Activated CD8-positive, alpha-beta memory T cell treated with anti-CD3 and anti-CD28 coated beads, Interleukin-2, amount 50 U/mL, for 24 hours (primary cell): ENCODE results near the gene TTLL1.
A peak's percentile ranks its signal among the peaks of the same experiment; 100 is the strongest.
"Not testable (repeated sequence)": the region's sequence is repeated elsewhere in the genome, so short reads cannot be mapped to it uniquely, and the experiment has no call there.

Source experiments
- DNase-seq: peaks from one replicate; pipeline ENCODE4 v3.0.0-alpha.2; 2020; ENCODE audit errors: extremely low read depth

The TTLL1 gene

DNA sequence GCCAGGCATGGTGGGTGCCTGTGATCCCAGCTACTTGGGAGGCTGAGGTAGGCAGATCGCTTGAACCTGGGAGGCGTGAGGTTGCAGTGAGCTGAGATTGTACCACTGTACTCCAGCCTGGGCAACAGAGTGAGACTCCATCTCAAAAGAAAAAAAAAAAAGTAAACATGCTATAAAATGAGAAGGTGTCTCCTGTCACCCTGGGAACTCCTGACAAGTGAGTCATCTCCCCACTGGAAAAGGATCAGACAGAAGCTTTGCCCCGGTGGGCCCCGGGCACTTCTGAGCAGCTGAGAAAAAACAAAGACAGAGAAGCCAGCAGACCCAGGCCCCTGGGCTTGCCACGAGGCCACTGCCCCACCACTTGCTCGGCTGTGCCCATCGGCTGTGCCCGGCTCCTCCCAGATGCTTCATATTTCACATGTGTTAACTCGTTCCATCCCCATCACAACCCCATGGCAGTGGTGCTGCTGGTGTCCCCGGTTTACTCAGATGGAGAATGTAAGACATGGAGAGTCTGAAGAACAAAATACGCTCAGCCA is 22.3 kb downstream of the TTLL1 start:
- DNase-seq = no peak

DNA sequence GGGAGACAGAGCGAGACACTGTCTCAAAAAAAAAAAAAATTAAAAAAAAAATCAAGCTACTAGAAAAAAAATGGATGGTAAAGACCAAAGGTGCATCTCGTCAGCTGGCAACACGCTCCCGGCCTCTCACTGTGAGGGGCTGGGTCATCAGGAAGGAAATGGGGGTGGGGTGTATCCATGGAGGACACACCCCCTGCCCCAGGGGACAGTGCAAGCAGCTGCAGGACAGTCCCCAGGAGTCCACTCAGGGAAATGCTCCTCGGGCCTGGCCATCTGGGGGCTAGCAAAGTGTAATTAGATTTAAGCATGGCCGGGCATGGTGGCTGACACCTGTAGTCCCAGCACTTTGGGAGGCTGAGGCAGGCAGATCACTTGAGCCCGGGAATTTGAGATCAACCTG is 23.1 kb downstream of the TTLL1 start:
- no peak for DNase-seq

DNA sequence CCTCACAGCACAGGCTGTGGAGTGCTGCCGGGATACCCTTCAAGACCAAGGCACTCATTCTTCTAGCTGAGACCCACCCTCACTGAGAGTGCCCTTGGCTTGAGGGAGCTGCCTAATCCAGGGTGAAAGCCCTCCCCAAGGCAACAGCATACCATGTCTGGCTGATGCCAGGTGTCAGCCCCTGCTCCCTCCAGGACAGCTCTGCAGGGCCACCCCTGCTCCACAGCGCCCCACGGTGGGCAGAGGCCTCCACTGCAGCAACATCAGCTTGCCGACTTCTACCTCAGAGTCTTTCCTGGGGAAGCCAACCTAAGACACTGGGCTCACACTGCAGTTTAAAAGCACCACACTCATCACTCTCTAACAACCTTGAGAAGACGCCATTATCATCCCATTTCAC is 29.0 kb downstream of the TTLL1 start:
- DNase-seq = no peak

DNA sequence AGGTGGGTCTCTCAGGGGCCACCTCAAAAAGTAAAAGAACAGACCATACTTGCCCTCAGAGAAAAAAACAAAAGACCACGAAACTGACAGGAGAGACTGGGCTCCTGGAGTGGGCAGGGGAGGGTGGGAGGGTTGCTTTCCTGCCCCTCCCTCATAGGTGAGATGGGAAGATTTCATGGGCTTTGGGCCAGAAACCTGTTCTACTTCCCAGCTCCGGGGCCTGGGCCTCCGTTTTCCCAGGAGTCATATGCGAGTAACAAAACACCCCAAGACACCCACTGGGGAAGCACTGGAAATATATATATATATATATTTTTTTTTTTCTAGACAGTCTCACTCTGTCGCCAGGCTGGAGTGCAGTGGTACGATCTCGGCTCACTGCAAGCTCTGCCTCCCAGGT is 31.6 kb downstream of the TTLL1 start:
- no peak for DNase-seq

DNA sequence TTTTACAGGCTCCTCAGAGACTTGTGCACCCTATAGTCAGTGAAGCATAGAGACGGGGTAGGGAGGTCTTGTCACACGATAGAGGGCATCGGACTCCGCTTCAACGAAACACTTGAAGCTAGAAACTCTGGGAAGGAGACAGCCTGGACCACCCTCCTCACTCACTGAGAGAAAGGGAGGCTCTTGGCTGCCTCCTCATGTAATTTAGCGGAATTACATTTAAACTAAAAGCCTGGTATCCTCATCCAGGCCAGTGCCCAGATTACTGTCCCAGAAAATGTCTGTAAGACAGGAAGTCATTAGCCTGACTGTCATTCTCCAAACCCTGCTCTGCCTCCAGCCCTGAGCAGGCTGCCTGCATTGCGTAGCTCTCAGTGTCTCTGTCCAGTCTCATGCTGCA is 36.0 kb downstream of the TTLL1 start:
- no peak for DNase-seq

DNA sequence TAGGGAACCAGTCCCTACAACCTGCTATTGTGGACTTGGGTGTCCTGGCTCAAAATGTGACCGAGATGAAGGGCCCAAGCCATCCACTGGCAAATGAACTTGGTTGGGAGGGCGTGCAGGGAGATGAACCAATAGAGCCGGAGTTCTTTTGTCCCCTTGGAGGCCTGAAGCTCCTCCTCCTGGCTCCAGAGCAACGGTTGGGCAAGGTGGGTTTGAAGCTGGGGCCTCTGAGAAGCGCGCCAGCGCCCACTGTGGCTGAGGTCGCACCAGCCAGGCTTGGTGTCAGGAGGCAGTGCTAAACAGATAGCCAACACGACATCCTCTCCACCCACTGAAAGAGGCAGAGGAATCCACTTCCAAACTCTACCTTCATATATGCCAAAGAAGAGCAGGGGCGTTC is 38.2 kb downstream of the TTLL1 start:
- no peak for DNase-seq

DNA sequence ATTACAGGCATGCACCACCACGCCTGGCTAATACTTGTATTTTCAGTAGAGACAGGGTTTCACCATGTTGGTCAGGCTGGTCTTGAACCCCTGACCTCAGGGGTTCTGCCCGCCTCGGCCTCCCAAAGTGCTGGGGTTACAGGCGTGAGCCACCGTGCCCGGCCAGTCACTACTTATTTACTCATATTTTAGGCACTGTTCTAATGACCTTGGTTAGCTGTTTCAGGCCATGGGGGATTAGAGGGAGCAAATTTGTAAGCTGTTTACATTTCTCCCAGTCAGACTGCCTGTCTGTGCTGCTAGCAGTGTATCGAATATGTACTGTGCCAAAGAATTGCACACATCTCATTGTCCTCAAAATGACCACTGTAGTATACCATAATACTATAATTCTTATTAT is 41.6 kb downstream of the TTLL1 start:
- DNase-seq = no peak

DNA sequence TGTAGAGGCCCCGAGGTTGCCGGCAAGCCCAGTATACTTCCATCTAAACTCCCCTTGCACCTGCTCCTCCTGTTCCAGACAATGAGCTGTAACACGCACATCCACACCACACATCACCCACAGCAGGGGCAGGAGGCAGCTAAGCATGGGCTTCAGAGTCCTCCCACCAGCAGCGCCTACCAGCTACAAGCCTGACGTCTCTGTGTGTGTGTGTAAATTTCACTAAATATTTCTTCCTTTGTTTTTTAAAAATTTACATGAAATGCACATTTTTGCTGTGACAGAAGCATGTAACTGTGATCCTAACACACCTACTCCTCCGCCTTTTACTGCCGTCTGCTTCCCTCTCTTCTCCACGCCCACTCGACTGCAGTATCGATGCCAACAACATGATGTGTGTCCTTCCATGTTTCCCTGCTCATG is 44.9 kb downstream of the TTLL1 start:
- no peak for DNase-seq

DNA sequence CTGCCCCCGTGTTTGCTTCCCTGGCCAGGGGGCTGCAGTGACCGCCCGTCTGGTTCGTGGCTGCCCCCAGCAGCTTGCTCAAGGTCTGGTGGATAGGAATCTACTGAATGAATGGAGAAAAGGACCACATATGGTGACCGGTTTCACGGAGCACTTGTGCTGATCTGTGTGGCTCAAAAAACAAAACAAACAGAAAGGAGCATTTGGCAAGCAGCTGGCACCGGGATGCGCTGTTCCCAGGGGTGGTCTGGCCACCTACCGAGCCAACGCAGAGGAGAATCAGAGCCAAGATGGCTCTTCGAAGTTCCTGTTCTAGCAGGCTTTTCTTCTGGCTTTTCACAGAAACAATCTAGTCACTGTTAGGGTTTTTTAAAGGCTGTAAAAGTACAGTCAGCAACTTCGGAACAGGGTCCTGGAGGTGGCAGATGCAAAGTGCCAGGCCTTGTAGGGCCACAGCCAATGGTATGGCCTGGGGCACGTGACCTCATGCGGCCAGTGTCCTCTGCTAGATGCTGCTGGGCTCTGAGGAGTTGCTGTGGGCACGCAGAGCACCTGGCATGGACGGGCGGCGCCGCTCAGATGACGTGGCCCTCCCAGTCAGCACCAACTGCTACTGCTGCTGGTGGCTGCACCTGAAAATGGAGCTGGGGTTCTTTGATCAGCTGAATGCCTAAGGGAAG is 47.0 kb downstream of the TTLL1 start:
- DNase-seq = no peak

DNA sequence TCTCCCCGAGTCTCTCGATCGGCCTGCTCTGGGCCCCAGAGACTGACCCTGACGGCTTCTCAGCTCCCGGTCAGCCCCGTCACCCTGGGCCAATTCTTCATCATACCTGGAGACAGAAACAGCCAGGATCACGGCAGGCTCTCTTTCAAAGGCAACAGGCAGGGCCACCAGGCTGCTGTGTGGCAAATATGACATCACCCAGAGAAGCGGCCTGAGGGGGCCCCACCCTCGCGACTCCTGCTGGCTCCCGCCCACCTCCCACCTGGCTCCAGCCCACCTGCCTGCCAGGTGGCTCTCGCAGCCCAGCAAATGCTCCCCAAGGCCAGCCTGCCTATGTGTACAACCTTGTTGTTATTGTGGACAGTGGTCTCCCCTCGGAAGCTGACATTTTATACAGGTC is 49.4 kb downstream of the TTLL1 start:
- no peak for DNase-seq

DNA sequence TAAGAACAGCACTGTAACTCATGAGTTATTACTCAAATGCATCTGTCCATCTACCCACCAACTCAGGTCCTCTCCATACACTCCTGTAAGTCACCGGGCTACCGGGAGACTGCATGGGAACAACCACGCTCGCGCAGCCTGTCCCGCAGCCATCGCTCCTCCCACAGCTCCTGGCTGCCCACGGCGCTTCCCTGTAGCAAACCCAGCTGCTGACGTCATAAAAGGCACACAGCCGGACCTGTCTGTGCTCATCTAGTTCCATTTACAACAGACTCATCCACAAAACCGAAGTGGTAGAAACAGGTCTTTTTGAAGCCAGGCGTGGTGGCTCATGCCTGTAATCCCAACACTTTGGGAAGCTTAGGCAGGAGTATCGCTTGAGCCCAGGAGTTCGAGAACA is 50.9 kb downstream of the TTLL1 start:
- no peak for DNase-seq

DNA sequence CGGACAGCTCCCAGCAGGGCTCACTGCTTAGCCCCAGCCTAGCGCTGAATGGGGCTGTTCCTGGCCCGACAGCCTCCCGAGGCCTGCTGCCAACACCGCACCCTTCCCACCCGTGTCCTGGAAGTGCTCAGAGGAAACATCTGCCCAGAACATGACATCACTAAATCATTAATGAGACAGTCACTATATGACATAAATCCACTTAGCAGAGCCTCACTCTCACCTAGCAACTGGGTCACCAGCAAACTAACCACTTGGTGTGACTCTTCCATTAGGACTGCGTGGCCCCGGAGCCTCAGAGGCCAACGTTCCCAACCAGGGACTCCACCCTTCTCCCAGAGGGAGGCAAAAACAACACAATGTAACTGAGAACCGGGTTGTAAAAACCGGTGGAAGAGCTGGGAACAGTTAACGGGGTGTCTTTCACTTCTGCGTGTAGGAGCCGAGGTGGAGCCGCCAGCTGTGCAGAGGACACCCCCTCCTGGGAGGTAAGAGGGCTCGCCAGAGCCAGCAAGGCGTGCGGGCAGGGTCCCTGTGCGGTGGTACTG is 52.8 kb downstream of the TTLL1 start:
- no peak for DNase-seq

DNA sequence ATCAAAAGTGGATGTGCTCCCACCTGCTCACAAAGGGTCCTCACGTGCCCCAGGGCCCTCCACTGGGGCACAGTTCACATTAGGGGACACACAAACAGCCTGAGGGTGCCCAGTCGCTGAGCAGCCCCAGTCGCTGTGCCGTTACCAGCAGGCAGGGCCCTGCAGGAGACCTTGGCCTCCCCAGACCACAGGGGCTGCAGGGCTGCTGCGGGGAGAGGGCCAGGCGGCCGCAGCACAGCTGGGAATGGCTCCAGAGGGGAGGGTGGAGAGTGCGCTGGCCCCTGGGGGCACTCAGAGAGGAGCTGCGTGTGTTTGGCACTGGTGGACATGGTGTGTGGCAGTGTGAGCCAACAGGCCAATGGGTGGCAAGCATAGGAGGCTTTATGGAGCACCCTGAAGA is 53.9 kb downstream of the TTLL1 start:
- DNase-seq = no peak

DNA sequence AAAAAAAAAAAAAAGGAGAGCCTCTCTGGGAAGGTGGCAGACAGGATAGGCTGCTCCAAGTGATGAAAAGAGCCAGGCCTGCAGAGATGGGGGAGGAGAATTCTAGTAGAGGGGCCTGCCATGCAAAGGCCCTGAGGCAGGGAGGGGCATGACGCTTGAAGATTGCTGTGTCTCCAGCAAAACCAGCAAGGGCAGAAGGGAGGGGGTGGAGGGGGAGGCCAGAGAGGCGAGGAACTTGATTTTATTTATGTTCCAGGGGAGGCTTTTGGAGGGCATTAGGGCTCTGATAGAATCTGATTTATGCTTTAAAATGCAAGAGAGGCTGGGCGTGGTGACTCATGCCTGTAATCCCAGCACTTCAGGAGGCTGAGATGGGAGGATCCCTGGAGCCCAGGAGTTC is 57.6 kb downstream of the TTLL1 start:
- DNase-seq = no peak

DNA sequence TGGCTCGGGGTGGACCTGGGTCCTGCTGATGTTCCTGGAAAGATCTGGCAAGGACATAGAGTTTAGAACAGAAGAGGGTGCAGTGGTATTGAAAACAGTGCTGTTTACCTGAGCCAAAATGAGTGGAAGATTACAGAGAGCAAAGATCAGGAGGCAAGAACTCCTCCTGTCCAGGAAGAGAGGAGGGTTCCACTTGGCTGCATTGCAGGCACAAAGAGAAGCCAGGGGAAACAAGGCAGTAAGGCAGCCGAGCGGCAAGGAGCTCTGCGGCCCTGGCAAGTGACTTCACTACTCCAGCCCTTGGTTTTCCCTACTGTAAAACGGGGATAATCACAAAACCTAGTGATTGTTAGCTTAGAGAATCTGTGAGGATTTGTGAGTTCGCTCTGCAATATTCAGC is 70.6 kb downstream of the TTLL1 start:
- DNase-seq = no peak

DNA sequence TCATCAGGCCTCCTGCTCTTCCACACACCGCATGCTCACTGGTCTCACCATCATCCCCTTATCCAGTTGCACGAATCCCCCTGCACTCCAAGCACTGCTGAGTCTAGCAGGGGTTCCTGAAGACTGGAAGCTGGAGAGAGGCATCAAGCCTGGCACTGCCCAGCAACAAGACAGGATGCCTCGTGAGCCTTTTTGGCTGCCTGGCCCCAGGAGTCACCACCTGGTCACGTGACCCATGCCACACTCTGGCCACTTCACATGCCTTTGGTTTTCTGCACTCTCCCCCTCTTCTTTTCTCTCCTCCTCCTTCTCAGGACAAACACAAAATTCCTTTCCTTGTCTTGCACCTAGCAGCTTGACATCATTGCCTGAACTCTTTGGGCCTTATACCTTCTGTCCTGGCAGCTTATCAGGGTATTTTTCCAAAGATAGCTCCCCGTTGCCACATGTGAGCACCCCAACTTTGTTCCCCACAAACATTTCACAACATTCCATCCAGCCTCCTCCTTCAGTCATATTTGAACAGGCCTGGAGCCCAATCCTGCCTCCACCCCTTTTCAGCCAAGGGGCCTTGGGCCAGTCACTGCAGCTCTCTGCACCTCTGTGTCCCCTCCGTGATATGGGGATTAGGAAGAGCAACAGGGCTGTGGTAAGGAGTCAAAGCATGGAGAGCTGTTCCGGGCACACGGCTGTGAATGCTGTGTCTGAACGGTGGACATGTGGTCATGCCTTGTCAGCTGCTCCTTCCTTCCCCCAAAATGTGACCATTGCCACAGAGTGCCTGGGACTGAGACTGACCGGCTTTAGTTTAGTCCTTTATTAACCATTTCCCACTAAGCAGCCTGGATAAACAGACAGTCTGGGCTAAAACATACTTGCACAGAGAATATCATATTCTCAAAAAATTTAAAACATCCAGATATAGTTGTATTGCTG is 71.4 kb downstream of the TTLL1 start:
- no peak for DNase-seq

DNA sequence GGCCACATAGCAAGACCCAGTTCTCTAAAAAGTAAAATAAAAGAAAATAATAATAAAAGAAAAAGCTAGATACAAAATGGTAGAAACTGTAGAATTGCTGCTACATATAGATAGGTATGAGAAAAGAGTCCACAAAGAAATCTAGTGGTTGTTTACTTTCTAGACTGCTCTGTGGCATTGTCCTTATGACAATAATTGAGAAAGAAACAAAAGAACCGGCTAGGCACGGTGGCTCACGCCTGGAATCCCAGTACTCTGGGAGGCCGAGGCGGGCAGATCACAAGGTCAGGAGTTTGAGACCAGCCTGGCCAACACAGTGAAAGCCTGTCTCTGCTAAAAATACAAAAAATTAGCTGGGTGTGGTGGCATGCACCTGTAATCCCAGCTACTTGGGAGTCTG is 73.0 kb downstream of the TTLL1 start:
- not testable (repeated sequence) for DNase-seq

DNA sequence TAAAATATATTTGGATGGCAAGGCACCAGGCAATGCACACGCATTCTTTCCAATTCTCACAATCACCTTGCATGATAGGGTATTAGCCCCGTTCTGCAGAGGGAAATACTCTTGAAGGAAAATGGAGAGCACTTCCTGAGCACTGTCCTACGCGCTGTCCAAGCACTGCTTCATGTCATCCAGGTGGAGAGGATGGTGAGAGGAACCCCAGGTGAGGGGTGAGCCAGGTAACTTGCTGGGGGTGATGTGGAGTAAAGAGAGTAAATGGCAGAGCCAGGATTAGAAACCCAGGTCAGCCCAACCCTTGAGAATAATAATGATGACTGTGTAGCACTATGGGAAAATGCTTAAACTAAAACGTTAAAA is 73.5 kb downstream of the TTLL1 start:
- no peak for DNase-seq

DNA sequence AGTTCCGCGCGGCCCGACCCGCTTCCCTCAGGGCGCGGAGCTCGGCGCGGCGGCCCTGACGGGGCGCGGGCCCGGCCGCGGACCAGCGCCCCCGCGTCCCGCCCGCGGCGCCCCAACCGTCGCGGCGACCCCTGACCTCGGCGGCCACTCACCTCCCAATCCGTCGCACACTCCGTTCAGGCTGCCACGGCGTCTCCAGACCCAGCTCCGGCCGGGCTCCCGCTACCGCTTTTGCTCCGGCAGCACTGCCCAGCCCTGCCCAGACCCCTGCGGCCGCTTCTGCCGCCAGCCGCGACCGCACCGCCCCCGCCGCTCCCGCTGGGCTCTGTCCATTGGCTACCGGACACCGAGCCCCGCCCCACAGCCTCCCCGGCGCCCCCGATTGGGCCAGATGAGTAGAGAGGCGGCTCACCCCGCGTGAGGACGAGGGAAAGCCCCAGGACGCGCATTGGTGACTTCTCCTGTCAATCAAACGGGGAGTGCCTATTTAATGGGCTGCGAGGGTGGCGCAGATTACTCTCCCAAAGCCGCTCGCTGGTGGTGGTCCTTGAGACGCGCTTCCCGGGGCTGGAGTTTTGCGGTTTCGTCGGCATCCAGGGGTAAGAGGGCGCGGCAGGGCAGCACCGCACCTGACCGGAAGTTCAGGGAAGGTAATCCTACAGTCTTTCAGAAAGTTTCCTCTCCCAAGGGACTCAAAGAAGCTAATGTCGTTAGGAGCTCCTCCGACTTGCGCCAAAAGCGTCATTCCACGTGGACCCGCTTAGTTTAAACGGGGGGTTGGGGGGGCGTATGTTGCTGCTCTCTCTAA is 74.1 kb downstream of the TTLL1 start, which contains the start of gene PACSIN2:
Gene PACSIN2 (minus strand): TSS at position 281 of the 808 bp plus-strand sequence. CDS start 103,069 bp downstream, outside the sequence.
- DNase-seq = peak; percentile 98

DNA sequence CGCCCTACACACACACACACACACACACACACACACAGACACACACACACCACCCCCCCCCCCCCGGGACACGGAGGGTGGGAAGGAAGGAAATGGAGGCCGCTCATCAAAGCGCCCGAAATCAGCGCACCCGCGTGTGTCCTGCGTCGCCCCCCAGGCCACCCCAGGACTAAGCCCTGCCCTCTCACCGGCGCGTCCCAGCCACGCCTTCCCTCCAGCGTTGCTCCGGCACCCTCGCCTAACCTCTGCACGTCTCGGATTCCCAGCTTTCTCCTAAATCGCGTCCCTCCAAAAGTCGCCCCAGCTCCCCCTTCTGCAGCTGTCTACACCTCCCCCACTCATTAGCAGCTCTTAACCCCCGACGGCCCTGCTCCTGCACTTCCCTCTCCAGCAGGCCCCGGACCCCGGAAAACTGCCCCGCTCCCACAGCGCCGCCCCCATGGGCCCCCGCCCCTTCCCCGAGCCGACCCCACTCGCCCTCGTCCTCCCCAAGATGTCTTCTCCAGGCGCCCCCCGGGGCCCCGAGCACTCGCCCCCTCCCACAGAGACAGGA is 74.8 kb downstream of the TTLL1 start:
- no peak for DNase-seq
